ENCODE data around the gene GPX3. TPM values are rescaled to one million over a fixed set of nuclear protein-coding genes. Genes with fewer than 3 reads are reported as not detected.
A peak's percentile ranks its signal among the peaks of the same experiment; 100 is the strongest.

The GPX3 gene
- total RNA-seq, 4 donors from 2014 or later: 3,864 to 9,036 (median 5,113) TPM

- no peaks in the 10 kb centered on the region for H3K27me3 ChIP-seq
- H3K4me1 ChIP-seq: peaks cover 5 to 87% (median 41%) of the 10 kb centered on the region in 4 donors
- H3K27ac ChIP-seq: peak overlapping the region; percentile 12 to 95 (median 78)
- H3K9me3 ChIP-seq: no peaks in the 10 kb centered on the region
- no peaks in the 10 kb centered on the region for H3K36me3 ChIP-seq
- TF ChIP-seq CTCF (IDR thresholded peaks at IDR 0.05) (no peak), POLR2A (IDR thresholded peaks at IDR 0.05) (no peak), EP300 (IDR thresholded peaks at IDR 0.05) (no peak)
- DNase-seq (ENCODE audit: low spot score in 2 of 2): no peak
- no peak overlapping the region for H3K4me3 ChIP-seq
- WGBS, 2 donors: 70 to 80% methylated on average over 6 of the region's 6 CpGs
Measured at GRCh38 chr5:151012862-151013261, 7.5 kb upstream of the GPX3 start.

- DNase-seq (ENCODE audit: low spot score in 2 of 2): no peak
- TF ChIP-seq POLR2A (IDR thresholded peaks at IDR 0.05): no peak
- TF ChIP-seq CTCF (IDR thresholded peaks at IDR 0.05): no peak
- peak; percentile 80 to 94 for TF ChIP-seq EP300 (IDR thresholded peaks at IDR 0.05)
- Histone ChIP-seq H3K9me3 (no peaks in the 10 kb centered on the region), H3K4me3 (no peak overlapping the region), H3K27ac (peak overlapping the region; percentile 59 to 95 (median 78)), H3K4me1 (peaks cover 5 to 87% (median 43%) of the 10 kb centered on the region in 4 donors), H3K36me3 (no peaks in the 10 kb centered on the region), H3K27me3 (no peaks in the 10 kb centered on the region)
- WGBS, 2 donors: 38 to 39% methylated on average over 4 of the region's 4 CpGs
Measured at GRCh38 chr5:151014680-151015343, 5.6 kb upstream of the GPX3 start.

- Histone ChIP-seq H3K27ac (peak overlapping the region; percentile 59 to 95 (median 78)), H3K36me3 (peaks cover 0 to 6% (median 0%) of the 10 kb centered on the region in 3 donors), H3K4me1 (peaks cover 5 to 80% (median 44%) of the 10 kb centered on the region in 4 donors), H3K9me3 (no peaks in the 10 kb centered on the region), H3K4me3 (no peak overlapping the region), H3K27me3 (no peaks in the 10 kb centered on the region)
- whole genome bisulfite sequencing, 2 donors: 77 to 81% methylated on average over 7 of the region's 7 CpGs
- TF ChIP-seq POLR2A (IDR thresholded peaks at IDR 0.05) (no peak), CTCF (IDR thresholded peaks at IDR 0.05) (no peak), EP300 (IDR thresholded peaks at IDR 0.05) (no peak)
- no peak for DNase-seq (ENCODE audit: low spot score in 2 of 2)
Measured at GRCh38 chr5:151015974-151016587, 4.3 kb upstream of the GPX3 start.

- no peak overlapping the region for H3K4me3 ChIP-seq
Measured at GRCh38 chr5:151016700-151017099, 3.7 kb upstream of the GPX3 start.

More at GRCh38 chr5:151016700-151017099, 3.7 kb upstream of the GPX3 start:
- Histone ChIP-seq H3K4me1 (peaks cover 5 to 74% (median 44%) of the 10 kb centered on the region in 4 donors), H3K9me3 (no peaks in the 10 kb centered on the region), H3K36me3 (peaks cover 0 to 12% (median 0%) of the 10 kb centered on the region in 3 donors), H3K27ac (peak overlapping the region; percentile 59 to 95 (median 78)), H3K27me3 (no peaks in the 10 kb centered on the region)
- TF ChIP-seq EP300 (IDR thresholded peaks at IDR 0.05): peak; percentile 45 to 94
- no peak for TF ChIP-seq CTCF (IDR thresholded peaks at IDR 0.05)
- WGBS, 2 donors: 40 to 45% methylated on average over 5 of the region's 5 CpGs
- peak in 1 of 2 donors; percentile 75 for DNase-seq (ENCODE audit: low spot score in 2 of 2)
